Hepatocyte (in vitro differentiated cells): ENCODE measurements around the gene UCK2.

Source experiments
- EZH2 ChIP-seq: fragments of 200-600 bp; sonication (generic); IDR thresholded peaks from 2 replicates; pipeline ENCODE4 v1.6.1; 2016; ENCODE audit warnings: antibody characterized with exemption, mild to moderate bottlenecking, borderline replicate concordance
- EZH2phosphoT487 ChIP-seq: fragments of 200-600 bp; sonication (generic); IDR thresholded peaks from one replicate; pipeline ENCODE4 v1.6.1; 2018; ENCODE audit warnings: antibody characterized with exemption, mild to moderate bottlenecking, low read depth, moderate library complexity; ENCODE audit not compliant: unreplicated experiment, severe bottlenecking
- TF ChIP-seq, protein P1 (sequence below): fragments of 200-600 bp; sonication (generic); IDR thresholded peaks from 2 replicates; pipeline ENCODE4 v1.5.1; 2016; ENCODE audit warnings: antibody characterized with exemption, mild to moderate bottlenecking; ENCODE audit not compliant: poor library complexity

DNA sequence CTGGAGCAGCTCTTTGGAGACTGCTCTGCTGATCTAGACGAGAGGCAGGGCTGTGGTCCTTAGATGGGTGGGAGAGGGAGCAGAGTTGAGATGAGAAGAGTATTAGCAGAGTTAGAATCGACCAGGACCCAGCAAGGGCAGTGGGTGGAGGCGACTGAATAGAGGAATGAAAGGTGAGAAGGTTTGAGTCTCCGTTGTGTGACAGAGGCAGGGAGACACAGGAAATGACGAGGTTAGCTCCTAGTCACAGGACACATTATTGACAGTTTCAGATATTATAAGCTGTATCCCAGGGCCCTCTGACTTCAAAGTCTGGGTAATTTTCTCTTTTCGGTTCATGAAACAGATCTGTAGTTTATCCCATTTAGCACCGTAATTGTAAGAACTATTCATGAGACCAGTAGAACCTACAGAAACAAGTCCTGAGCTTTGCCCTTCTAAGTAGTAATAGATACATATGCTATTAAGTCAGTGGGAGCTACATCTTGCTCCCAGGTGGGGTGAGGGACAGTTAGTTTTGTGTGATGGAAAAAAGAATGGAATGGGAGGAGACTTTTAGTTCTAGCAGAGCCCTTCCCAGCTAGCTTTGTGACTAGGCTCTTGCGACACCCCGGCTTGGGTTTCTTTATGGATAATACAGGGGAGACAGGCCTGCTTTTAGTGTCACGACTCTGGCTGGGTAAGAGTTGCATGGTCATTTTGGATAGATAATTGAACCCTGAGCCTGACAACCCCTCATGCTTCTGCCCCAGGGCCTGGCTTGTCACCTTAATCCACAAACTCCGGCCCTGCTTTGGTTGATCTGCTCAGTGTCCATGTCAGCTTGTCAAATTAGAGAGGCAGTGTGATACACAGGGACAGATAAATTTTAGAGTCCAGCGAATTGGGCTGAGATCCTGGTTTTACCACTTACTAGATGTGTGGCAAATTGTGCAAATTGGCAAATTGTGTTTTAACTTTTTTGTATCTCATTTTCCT is 70.2 kb downstream of the UCK2 start:
- TF ChIP-seq, protein P1, sequence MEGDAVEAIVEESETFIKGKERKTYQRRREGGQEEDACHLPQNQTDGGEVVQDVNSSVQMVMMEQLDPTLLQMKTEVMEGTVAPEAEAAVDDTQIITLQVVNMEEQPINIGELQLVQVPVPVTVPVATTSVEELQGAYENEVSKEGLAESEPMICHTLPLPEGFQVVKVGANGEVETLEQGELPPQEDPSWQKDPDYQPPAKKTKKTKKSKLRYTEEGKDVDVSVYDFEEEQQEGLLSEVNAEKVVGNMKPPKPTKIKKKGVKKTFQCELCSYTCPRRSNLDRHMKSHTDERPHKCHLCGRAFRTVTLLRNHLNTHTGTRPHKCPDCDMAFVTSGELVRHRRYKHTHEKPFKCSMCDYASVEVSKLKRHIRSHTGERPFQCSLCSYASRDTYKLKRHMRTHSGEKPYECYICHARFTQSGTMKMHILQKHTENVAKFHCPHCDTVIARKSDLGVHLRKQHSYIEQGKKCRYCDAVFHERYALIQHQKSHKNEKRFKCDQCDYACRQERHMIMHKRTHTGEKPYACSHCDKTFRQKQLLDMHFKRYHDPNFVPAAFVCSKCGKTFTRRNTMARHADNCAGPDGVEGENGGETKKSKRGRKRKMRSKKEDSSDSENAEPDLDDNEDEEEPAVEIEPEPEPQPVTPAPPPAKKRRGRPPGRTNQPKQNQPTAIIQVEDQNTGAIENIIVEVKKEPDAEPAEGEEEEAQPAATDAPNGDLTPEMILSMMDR = no peak
- TF ChIP-seq EZH2 = no peak
- TF ChIP-seq EZH2phosphoT487 = no peak
